ENCODE measurements around the gene ASPSCR1. TPM values are rescaled to one million over a fixed set of nuclear protein-coding genes. Genes with fewer than 3 reads are reported as not detected.

The ASPSCR1 gene
- total and polyA plus RNA-seq, 2 of the 8 experiments (the other 6 are each of a cell fraction or from before 2014, with no cell fraction given) = 33.3 to 43.7 TPM

DNA sequence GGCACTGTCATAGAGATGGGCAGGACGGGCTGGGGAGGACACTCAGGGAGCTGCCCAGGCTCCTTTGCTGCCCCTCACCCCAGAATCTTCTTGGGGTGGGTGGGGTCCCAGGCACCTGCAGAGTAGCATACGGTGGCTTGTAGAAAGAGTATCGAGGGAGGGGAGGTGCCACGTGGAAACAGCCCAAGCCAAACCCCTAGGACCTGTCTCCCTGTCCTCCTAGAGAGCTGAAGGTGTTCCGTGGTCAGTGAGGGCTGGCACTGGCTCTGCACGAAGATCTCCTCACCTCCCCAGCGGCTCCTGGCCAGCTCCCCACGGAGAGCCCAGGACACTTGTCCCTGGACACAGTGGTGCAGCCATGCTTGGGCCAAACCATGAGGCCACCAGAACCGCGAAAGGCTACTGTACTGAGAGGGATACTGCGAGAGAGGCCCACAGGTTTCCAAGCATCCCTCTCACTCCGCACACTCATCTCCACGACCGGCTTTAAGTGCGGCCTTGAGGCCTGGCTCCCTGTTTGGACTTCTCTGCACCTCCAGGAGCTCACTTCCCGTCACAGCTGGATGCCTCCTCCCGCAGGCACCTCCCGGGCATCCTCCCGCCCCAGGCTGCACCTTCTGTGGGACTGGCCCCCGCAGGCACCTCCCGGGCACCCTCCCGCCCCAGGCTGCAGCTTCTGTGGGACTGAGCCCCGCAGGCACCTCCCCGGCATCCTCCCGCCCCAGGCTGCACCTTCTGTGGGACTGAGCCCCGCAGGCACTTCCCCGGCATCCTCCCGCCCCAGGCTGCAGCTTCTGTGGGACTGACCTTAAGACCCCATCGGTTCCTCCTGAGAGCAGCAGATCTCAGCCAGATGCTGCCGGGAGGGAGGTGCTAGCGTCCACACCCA lies 47.9 kb upstream of the ASPSCR1 start:
- Histone ChIP-seq H3K4me1 (replicated peaks in 1 of 4; ENCODE audit: control insufficient read depth in 3 of 4, insufficient read depth in 4 of 4, low read length in 3 of 4) (peaks cover 0 to 22% (median 15%) of the 10 kb centered on the region in 4 experiments; a peak in 6 of 7 replicates), H2AK5ac (ENCODE audit: low read depth, low read length) (no peak overlapping the region), H3K18ac (ENCODE audit: extremely low read depth, low read length) (no peak overlapping the region), H3K27me3 (replicated peaks in 1 of 4; ENCODE audit: control insufficient read depth in 3 of 4, extremely low read depth in 1 of 4, insufficient read depth in 3 of 4, low read length in 3 of 4) (peaks cover 0 to 12% (median 9%) of the 10 kb centered on the region in 4 experiments; a peak in 4 of 7 replicates), H3K79me1 (ENCODE audit: low read depth, low read length) (peaks cover 15% of the 10 kb centered on the region), H3K36me3 (ENCODE audit: control insufficient read depth in 2 of 4, insufficient read depth in 4 of 4, low read length in 3 of 4) (peaks cover 0 to 16% (median 3%) of the 10 kb centered on the region in 4 experiments; a peak in 5 of 8 replicates), H3K23me2 (ENCODE audit: low read depth, low read length) (peaks cover 15% of the 10 kb centered on the region; the same call in 1 of the 2 replicates), H3K4me3 (ENCODE audit: extremely low read depth in 1 of 4, insufficient read depth in 2 of 4, low read depth in 3 of 4, low read length in 4 of 4) (peak overlapping the region in 1 of 4 experiments; percentile 78; a peak in 2 of 8 replicates), H4K5ac (ENCODE audit: insufficient read length, low read depth, low read length) (no peak overlapping the region), H3K56ac (replicated peaks; ENCODE audit: insufficient read length, low read depth, low read length) (no peak overlapping the region), H3K4me2 (ENCODE audit: insufficient read depth in 1 of 2, low read depth in 2 of 2, low read length in 2 of 2) (peak overlapping the region; percentile 79 to 94), H4K20me1 (replicated peaks in 1 of 2; ENCODE audit: control insufficient read depth in 1 of 2, insufficient read depth in 2 of 2, low read length in 2 of 2) (peaks cover 13 to 25% of the 10 kb centered on the region in 2 experiments), H3K14ac (ENCODE audit: insufficient read length) (no peak overlapping the region), H4K91ac (replicated peaks; ENCODE audit: insufficient read length, low read length) (no peak overlapping the region), H2BK120ac (replicated peaks; ENCODE audit: low read depth, low read length) (no peak overlapping the region), H3K9ac (replicated peaks in 1 of 4; ENCODE audit: extremely low read depth in 1 of 4, low read depth in 3 of 4, low read length in 3 of 4) (no peak overlapping the region), H4K8ac (ENCODE audit: extremely low read depth, insufficient read depth, low read length) (no peak overlapping the region), H3K9me3 (ENCODE audit: insufficient read depth in 2 of 2, low read depth in 1 of 2, low read length in 1 of 2) (no peaks in the 10 kb centered on the region), H2AFZ (ENCODE audit: low read length) (no peak overlapping the region), H2BK5ac (ENCODE audit: low read depth, low read length) (no peak overlapping the region), H3K23ac (ENCODE audit: insufficient read length) (no peak overlapping the region), H3K27ac (ENCODE audit: low read depth, low read length) (no peak overlapping the region), H2BK20ac (ENCODE audit: low read length) (no peak overlapping the region), H2BK12ac (ENCODE audit: low read depth, low read length) (no peak overlapping the region), H3K79me2 (ENCODE audit: control insufficient read depth in 1 of 2, insufficient read depth in 2 of 2, low read length in 2 of 2) (peaks cover 6 to 22% of the 10 kb centered on the region in 2 experiments; a peak in 3 of 4 replicates), H2BK15ac (ENCODE audit: low read length) (no peak overlapping the region), H3K4ac (replicated peaks; ENCODE audit: insufficient read length, low read depth, low read length) (no peak overlapping the region)
- POLR2A ChIA-PET (ENCODE audit: partially characterized antibody) = interaction anchor here (0.9 to 14.6 kb wide), 13 partner anchors 8 to 220 kb away, joined by 3 to 150 read pairs (median 5); partner anchors contain the start of genes NPB, PCYT2, PYCR1 and SIRT7
- WGBS, 2 experiments (ENCODE audit: extremely low coverage in 1 of 2, insufficient coverage in 1 of 2, insufficient read length in 1 of 2, insufficient replicate concordance in 2 of 2, low coverage in 1 of 2, low lambda C conversion rate in 2 of 2, missing lambda C conversion rate in 1 of 2) = 90% methylated on average over 28 of the region's 31 CpGs; no CpG with 5 or more reads in 1 of the 2 experiments
- DNase-seq (ENCODE audit: low read depth in 1 of 2, low spot score in 2 of 2) (no peak), FAIRE-seq (no peak)
- CTCF ChIA-PET (ENCODE audit: partially characterized antibody) = interaction anchor here (0.6 to 3.8 kb wide), 13 partner anchors 11 to 284 kb away, joined by 3 to 16 read pairs (median 4); partner anchors contain the start of gene NOTUM
- TF ChIP-seq ATF3 (IDR thresholded peaks at IDR 0.05; ENCODE audit: insufficient read depth, low read depth, low read length) (no peak), SIN3A (conservative IDR thresholded peaks at IDR 0.05 in 1 of 2, IDR thresholded peaks at IDR 0.05 in 1 of 2; ENCODE audit: low read depth in 1 of 2, low read length in 2 of 2) (no peak), YY1 (IDR thresholded peaks at IDR 0.05; ENCODE audit: low read depth, low read length) (no peak), TAF1 (IDR thresholded peaks at IDR 0.05; ENCODE audit: low read depth, low read length) (no peak), CBX5 (IDR thresholded peaks at IDR 0.05; ENCODE audit: low read depth, low read length) (no peak), KDM5A (IDR thresholded peaks at IDR 0.05; ENCODE audit: low read length) (no peak), CREB1 (IDR thresholded peaks at IDR 0.05) (no peak), CHD1 (IDR thresholded peaks at IDR 0.05; ENCODE audit: low read depth, low read length) (no peak)
- TF ChIP-seq, protein P1, sequence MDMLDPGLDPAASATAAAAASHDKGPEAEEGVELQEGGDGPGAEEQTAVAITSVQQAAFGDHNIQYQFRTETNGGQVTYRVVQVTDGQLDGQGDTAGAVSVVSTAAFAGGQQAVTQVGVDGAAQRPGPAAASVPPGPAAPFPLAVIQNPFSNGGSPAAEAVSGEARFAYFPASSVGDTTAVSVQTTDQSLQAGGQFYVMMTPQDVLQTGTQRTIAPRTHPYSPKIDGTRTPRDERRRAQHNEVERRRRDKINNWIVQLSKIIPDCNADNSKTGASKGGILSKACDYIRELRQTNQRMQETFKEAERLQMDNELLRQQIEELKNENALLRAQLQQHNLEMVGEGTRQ (IDR thresholded peaks at IDR 0.05; ENCODE audit: low read length) = no peak
